Liver (tissue), 9 donors: Measurements from ENCODE around the gene MARK2. TPM values are rescaled to one million over a fixed set of nuclear protein-coding genes. Genes with fewer than 3 reads are reported as not detected.

Experiments used
- DNase-seq: peaks from one replicate; pipeline ENCODE4 v3.0.0-alpha.2; 2017; ENCODE audit warnings: low spot score
- H3K27ac ChIP-seq, 2 donors: one replicate each; pipeline ENCODE4 v1.7.0; 2013; ENCODE audit warnings: inconsistent platforms in 2 of 2, low read length in 2 of 2, control low read depth in 1 of 2, low read depth in 1 of 2, mild to moderate bottlenecking in 1 of 2
- H3K27me3 ChIP-seq, 4 donors: one replicate each; pipeline versions ENCODE4 v1.6.1 to v1.7.0; 2013; ENCODE audit warnings: low read length in 3 of 4, inconsistent platforms in 1 of 4, mild to moderate bottlenecking in 1 of 4, moderate library complexity in 1 of 4; ENCODE audit not compliant: control insufficient read depth in 4 of 4, insufficient read depth in 4 of 4
- H3K36me3 ChIP-seq, 4 donors: one replicate each; pipeline versions ENCODE4 v1.6.1 to v1.7.0; 2013; ENCODE audit warnings: low read length in 3 of 4, mild to moderate bottlenecking in 3 of 4, low read depth in 1 of 4, moderate library complexity in 1 of 4; ENCODE audit not compliant: control insufficient read depth in 4 of 4, insufficient read depth in 3 of 4
- H3K4me1 ChIP-seq, 4 donors: one replicate each; pipeline versions ENCODE4 v1.6.1 to v1.7.0; 2013; ENCODE audit warnings: low read length in 3 of 4, mild to moderate bottlenecking in 3 of 4, moderate library complexity in 1 of 4; ENCODE audit not compliant: control insufficient read depth in 4 of 4, insufficient read depth in 4 of 4
- H3K4me3 ChIP-seq, 3 donors: one replicate each; pipeline versions ENCODE4 v1.6.1 to v1.7.0; 2013; ENCODE audit warnings: low read length in 3 of 3, control low read depth in 1 of 3, low read depth in 1 of 3, mild to moderate bottlenecking in 1 of 3
- H3K9ac ChIP-seq, 2 donors: one replicate each; pipeline ENCODE4 v1.7.0; 2013; ENCODE audit warnings: low read length in 2 of 2, mild to moderate bottlenecking in 2 of 2, moderate library complexity in 2 of 2, control low read depth in 1 of 2, low read depth in 1 of 2
- H3K9me3 ChIP-seq, 4 donors: one replicate each; pipeline versions ENCODE4 v1.6.1 to v1.7.0; 2013; ENCODE audit warnings: low read length in 3 of 4; ENCODE audit not compliant: control insufficient read depth in 4 of 4
- CTCF ChIP-seq: fragments of 150-350 bp; IDR thresholded peaks from 2 replicates; pipeline ENCODE4 v1.5.1; 2017; ENCODE audit warnings: improper control_type of control experiment, low read depth, low read length; ENCODE audit not compliant: missing input control
- EGR1 ChIP-seq, 2 donors: IDR thresholded peaks; 2 replicates each; pipeline ENCODE4 v1.6.1; 2016 to 2018; ENCODE audit warnings: antibody characterized with exemption in 2 of 2, low read depth in 2 of 2
- FOXA1 ChIP-seq: IDR thresholded peaks from 2 replicates; pipeline ENCODE4 v1.6.1; 2016; ENCODE audit warnings: antibody characterized with exemption
- FOXA2 ChIP-seq: IDR thresholded peaks from 2 replicates; pipeline ENCODE4 v1.6.1; 2016; ENCODE audit warnings: antibody characterized with exemption
- GABPA ChIP-seq, 2 donors: IDR thresholded peaks in 1 of 2; conservative IDR thresholded peaks in 1 of 2; 2 replicates each; pipeline ENCODE4 v1.6.1; 2016; ENCODE audit warnings: antibody characterized with exemption in 2 of 2, mild to moderate bottlenecking in 1 of 2, moderate library complexity in 1 of 2
- HNF4A ChIP-seq, 2 donors: conservative IDR thresholded peaks; 2 replicates each; pipeline ENCODE4 v1.6.1; 2016; ENCODE audit warnings: antibody characterized with exemption in 2 of 2, mild to moderate bottlenecking in 2 of 2
- HNF4G ChIP-seq: IDR thresholded peaks from 2 replicates; pipeline ENCODE4 v1.6.1; 2016; ENCODE audit warnings: antibody characterized with exemption
- JUND ChIP-seq, 2 donors: IDR thresholded peaks; 2 replicates each; pipeline ENCODE4 v1.6.1; 2016; ENCODE audit warnings: antibody characterized with exemption in 2 of 2
- MAX ChIP-seq: IDR thresholded peaks from 2 replicates; pipeline ENCODE4 v1.6.1; 2016; ENCODE audit warnings: antibody characterized with exemption
- NR2F2 ChIP-seq: IDR thresholded peaks from 2 replicates; pipeline ENCODE4 v1.6.1; 2016; ENCODE audit warnings: antibody characterized with exemption
- RAD21 ChIP-seq, 2 donors: IDR thresholded peaks; 2 replicates each; pipeline ENCODE4 v1.6.1; 2016; ENCODE audit warnings: antibody characterized with exemption in 2 of 2, mild to moderate bottlenecking in 2 of 2
- RXRA ChIP-seq, 2 donors: IDR thresholded peaks; 2 replicates each; pipeline ENCODE4 v1.6.1; 2017 to 2018; ENCODE audit warnings: antibody characterized with exemption in 2 of 2, mild to moderate bottlenecking in 1 of 2
- SP1 ChIP-seq: IDR thresholded peaks from 2 replicates; pipeline ENCODE4 v1.6.1; 2018; ENCODE audit warnings: antibody characterized with exemption, mild to moderate bottlenecking
- TAF1 ChIP-seq: conservative IDR thresholded peaks from 2 replicates; pipeline ENCODE4 v1.6.1; 2016; ENCODE audit warnings: antibody characterized with exemption, mild to moderate bottlenecking
- YY1 ChIP-seq: IDR thresholded peaks from 2 replicates; pipeline ENCODE4 v1.6.1; 2016; ENCODE audit warnings: antibody characterized with exemption, mild to moderate bottlenecking
- WGBS: extraction: QIAGEN DNeasy Blood & Tissue Kit; methylation state at CpG from one replicate; pipeline ENCODE4 v1.1.7; 2013; 5-methylcytosine and 5-hydroxymethylcytosine counted together
- polyA plus RNA-seq, 2 donors: library from polyadenylated mRNA; stranded (reverse) in 1 of 2; unstranded in 1 of 2; fragments of 200-250 nt in 1 of 2; fragments of >200 nt in 1 of 2; fragmentation: Nextera tagmentation in 1 of 2; extraction: Ambion mirVana in 1 of 2; gene quantifications; one replicate each; pipeline versions ENCODE4 v1.2.1 to v1.2.3, GENCODE V29; 2013 to 2015
- total RNA-seq, 2 donors: library from RNA; depleted of rRNA; stranded (reverse); fragments of >200 nt; gene quantifications; one replicate each; pipeline ENCODE4 v1.2.3, GENCODE V29; 2014
- TF ChIP-seq, protein P1 (sequence below): IDR thresholded peaks from 2 replicates; pipeline ENCODE4 v1.6.1; 2016; ENCODE audit warnings: antibody characterized with exemption, mild to moderate bottlenecking
- TF ChIP-seq, protein P2 (sequence below): IDR thresholded peaks from 2 replicates; pipeline ENCODE4 v1.6.1; 2016; ENCODE audit warnings: antibody characterized with exemption
- TF ChIP-seq, protein P3 (sequence below): IDR thresholded peaks from 2 replicates; pipeline ENCODE4 v1.6.1; 2016; ENCODE audit warnings: antibody characterized with exemption
- donor health status: healthy.
- donor health status: healthy.
- donor health status: healthy.
- donor health status: healthy.
- donor health status: healthy.

MARK2 gene
- total and polyA plus RNA-seq, 4 donors: 3.4 to 11.6 (median 8.0) TPM

- no peaks in the 10 kb centered on the region for H3K27me3 ChIP-seq
- no peak overlapping the region for H3K9ac ChIP-seq
- H3K9me3 ChIP-seq: no peaks in the 10 kb centered on the region
- no peak for DNase-seq
- no peak overlapping the region for H3K4me3 ChIP-seq
- WGBS: 91% methylated on average over 10 of the region's 10 CpGs
- TF ChIP-seq SP1: no peak
- TF ChIP-seq, protein P1, sequence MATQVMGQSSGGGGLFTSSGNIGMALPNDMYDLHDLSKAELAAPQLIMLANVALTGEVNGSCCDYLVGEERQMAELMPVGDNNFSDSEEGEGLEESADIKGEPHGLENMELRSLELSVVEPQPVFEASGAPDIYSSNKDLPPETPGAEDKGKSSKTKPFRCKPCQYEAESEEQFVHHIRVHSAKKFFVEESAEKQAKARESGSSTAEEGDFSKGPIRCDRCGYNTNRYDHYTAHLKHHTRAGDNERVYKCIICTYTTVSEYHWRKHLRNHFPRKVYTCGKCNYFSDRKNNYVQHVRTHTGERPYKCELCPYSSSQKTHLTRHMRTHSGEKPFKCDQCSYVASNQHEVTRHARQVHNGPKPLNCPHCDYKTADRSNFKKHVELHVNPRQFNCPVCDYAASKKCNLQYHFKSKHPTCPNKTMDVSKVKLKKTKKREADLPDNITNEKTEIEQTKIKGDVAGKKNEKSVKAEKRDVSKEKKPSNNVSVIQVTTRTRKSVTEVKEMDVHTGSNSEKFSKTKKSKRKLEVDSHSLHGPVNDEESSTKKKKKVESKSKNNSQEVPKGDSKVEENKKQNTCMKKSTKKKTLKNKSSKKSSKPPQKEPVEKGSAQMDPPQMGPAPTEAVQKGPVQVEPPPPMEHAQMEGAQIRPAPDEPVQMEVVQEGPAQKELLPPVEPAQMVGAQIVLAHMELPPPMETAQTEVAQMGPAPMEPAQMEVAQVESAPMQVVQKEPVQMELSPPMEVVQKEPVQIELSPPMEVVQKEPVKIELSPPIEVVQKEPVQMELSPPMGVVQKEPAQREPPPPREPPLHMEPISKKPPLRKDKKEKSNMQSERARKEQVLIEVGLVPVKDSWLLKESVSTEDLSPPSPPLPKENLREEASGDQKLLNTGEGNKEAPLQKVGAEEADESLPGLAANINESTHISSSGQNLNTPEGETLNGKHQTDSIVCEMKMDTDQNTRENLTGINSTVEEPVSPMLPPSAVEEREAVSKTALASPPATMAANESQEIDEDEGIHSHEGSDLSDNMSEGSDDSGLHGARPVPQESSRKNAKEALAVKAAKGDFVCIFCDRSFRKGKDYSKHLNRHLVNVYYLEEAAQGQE: no peak
- TF ChIP-seq FOXA1: no peak
- no peak for TF ChIP-seq HNF4A (conservative IDR thresholded peaks at IDR 0.05)
- TF ChIP-seq EGR1 (IDR thresholded peaks at IDR 0.05; ENCODE audit: low read depth in 2 of 2): no peak
- no peak for TF ChIP-seq HNF4G
- no peak for TF ChIP-seq FOXA2
- no peak for TF ChIP-seq MAX
- TF ChIP-seq GABPA (IDR thresholded peaks at IDR 0.05 in 1 of 2, conservative IDR thresholded peaks at IDR 0.05 in 1 of 2): no peak
- no peak for TF ChIP-seq CTCF
- TF ChIP-seq, protein P2, sequence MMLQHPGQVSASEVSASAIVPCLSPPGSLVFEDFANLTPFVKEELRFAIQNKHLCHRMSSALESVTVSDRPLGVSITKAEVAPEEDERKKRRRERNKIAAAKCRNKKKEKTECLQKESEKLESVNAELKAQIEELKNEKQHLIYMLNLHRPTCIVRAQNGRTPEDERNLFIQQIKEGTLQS: no peak
- no peak for TF ChIP-seq RAD21 (IDR thresholded peaks at IDR 0.05)
- no peak for TF ChIP-seq TAF1
- TF ChIP-seq YY1: no peak
- no peak for TF ChIP-seq NR2F2
- TF ChIP-seq JUND (IDR thresholded peaks at IDR 0.05): no peak
- TF ChIP-seq, protein P3, sequence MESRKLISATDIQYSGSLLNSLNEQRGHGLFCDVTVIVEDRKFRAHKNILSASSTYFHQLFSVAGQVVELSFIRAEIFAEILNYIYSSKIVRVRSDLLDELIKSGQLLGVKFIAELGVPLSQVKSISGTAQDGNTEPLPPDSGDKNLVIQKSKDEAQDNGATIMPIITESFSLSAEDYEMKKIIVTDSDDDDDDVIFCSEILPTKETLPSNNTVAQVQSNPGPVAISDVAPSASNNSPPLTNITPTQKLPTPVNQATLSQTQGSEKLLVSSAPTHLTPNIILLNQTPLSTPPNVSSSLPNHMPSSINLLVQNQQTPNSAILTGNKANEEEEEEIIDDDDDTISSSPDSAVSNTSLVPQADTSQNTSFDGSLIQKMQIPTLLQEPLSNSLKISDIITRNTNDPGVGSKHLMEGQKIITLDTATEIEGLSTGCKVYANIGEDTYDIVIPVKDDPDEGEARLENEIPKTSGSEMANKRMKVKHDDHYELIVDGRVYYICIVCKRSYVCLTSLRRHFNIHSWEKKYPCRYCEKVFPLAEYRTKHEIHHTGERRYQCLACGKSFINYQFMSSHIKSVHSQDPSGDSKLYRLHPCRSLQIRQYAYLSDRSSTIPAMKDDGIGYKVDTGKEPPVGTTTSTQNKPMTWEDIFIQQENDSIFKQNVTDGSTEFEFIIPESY: no peak
- TF ChIP-seq RXRA (IDR thresholded peaks at IDR 0.05): no peak
- no peak overlapping the region for H3K27ac ChIP-seq
- H3K4me1 ChIP-seq: no peaks in the 10 kb centered on the region
- no peaks in the 10 kb centered on the region for H3K36me3 ChIP-seq
Observed at GRCh38 chr11:63802637-63803414, 36.1 kb upstream of the MARK2 start.
